Uterus (tissue), 2 donors: Measurements from ENCODE around the gene STARD7.

Source experiments
- POLR2A ChIP-seq, 2 donors: fragments of 450-650 bp; IDR thresholded peaks; one replicate each; pipeline ENCODE4 v1.6.1; 2016; ENCODE audit warnings: antibody characterized with exemption in 2 of 2, mild to moderate bottlenecking in 1 of 2, moderate library complexity in 1 of 2
- TF ChIP-seq, protein P1 (sequence below), 4 experiments: fragments of 200-600 bp in 2 of 4; fragments of 450-650 bp in 2 of 4; sonication (generic) in 2 of 4; IDR thresholded peaks; one replicate each; pipeline ENCODE4 v1.5.1; 2016 to 2019; ENCODE audit warnings: antibody characterized with exemption in 4 of 4, mild to moderate bottlenecking in 2 of 4, moderate library complexity in 1 of 4

DNA sequence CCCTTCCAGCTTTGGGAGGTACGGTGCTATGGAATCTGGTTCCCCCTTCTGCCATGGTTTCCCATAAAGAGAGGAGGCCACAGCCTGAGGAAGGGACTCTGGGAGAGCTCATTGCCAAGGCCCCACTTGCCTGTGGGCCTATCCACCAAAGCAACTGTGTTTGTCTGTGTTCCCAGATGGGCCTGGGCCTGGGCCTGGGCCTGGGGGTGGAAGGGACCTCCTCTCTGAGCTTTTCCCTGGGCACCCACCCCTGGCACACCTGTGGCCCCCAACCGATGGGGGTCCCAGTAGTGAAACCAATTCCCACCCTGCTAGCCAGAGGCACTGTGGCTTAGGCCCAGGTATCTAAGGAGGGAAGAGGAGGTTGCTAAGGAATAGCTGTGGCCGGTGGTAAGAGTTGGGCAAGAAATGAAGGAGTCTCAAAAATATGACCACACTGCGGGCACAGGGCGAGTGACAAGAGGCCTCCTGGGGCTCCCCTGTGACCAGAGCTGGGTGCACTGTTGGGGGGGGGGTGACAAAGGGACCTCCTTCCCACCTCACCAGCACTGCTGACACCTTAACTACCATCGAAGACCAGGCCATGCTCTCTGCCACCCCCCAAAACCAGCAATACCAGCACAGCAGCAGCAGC, 58.5 kb downstream of the STARD7 start:
- TF ChIP-seq, protein P1, sequence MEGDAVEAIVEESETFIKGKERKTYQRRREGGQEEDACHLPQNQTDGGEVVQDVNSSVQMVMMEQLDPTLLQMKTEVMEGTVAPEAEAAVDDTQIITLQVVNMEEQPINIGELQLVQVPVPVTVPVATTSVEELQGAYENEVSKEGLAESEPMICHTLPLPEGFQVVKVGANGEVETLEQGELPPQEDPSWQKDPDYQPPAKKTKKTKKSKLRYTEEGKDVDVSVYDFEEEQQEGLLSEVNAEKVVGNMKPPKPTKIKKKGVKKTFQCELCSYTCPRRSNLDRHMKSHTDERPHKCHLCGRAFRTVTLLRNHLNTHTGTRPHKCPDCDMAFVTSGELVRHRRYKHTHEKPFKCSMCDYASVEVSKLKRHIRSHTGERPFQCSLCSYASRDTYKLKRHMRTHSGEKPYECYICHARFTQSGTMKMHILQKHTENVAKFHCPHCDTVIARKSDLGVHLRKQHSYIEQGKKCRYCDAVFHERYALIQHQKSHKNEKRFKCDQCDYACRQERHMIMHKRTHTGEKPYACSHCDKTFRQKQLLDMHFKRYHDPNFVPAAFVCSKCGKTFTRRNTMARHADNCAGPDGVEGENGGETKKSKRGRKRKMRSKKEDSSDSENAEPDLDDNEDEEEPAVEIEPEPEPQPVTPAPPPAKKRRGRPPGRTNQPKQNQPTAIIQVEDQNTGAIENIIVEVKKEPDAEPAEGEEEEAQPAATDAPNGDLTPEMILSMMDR (IDR thresholded peaks at IDR 0.05) = no peak
- TF ChIP-seq POLR2A (IDR thresholded peaks at IDR 0.05) = no peak
